Measurements from ENCODE around the gene PCBP3. TPM values are rescaled to one million over a fixed set of nuclear protein-coding genes. Genes with fewer than 3 reads are reported as not detected.

Gene PCBP3
- total and polyA plus RNA-seq, 2 of the 8 experiments (the other 6 are each of a cell fraction or from before 2014, with no cell fraction given): 3.5 to 6.3 TPM

- H3K18ac ChIP-seq (ENCODE audit: extremely low read depth, low read length): no peak overlapping the region
- H3K79me1 ChIP-seq (ENCODE audit: low read depth, low read length): no peaks in the 10 kb centered on the region
- H4K8ac ChIP-seq (ENCODE audit: extremely low read depth, insufficient read depth, low read length): no peak overlapping the region
- no peaks in the 10 kb centered on the region; a peak in 1 of 8 replicates for H3K36me3 ChIP-seq (ENCODE audit: control insufficient read depth in 2 of 4, insufficient read depth in 4 of 4, low read length in 3 of 4)
- H3K27ac ChIP-seq (ENCODE audit: low read depth, low read length): no peak overlapping the region
- H3K4me1 ChIP-seq (replicated peaks in 1 of 4; ENCODE audit: control insufficient read depth in 3 of 4, insufficient read depth in 4 of 4, low read length in 3 of 4): peaks cover 0 to 3% (median 3%) of the 10 kb centered on the region in 4 experiments; a peak in 4 of 7 replicates
- CTCF ChIA-PET (ENCODE audit: partially characterized antibody): no interaction called here
- no peak overlapping the region for H2BK15ac ChIP-seq (ENCODE audit: low read length)
- WGBS, 2 experiments (ENCODE audit: extremely low coverage in 1 of 2, insufficient coverage in 1 of 2, insufficient read length in 1 of 2, insufficient replicate concordance in 2 of 2, low coverage in 1 of 2, low lambda C conversion rate in 2 of 2, missing lambda C conversion rate in 1 of 2): 87 to 100% methylated on average over 2 to 7 of the region's 7 CpGs
- no peak overlapping the region for H2BK5ac ChIP-seq (ENCODE audit: low read depth, low read length)
- peak overlapping the region; percentile 59 for H4K91ac ChIP-seq (replicated peaks; ENCODE audit: insufficient read length, low read length)
- H2BK120ac ChIP-seq (replicated peaks; ENCODE audit: low read depth, low read length): peak overlapping the region; percentile 48
- DNase-seq (ENCODE audit: low read depth in 1 of 2, low spot score in 2 of 2) (no peak), FAIRE-seq (no peak)
- peak overlapping the region; percentile 17 for H3K23ac ChIP-seq (ENCODE audit: insufficient read length)
- H2BK20ac ChIP-seq (ENCODE audit: low read length): no peak overlapping the region
- peak overlapping the region; percentile 100 for H3K56ac ChIP-seq (replicated peaks; ENCODE audit: insufficient read length, low read depth, low read length)
- H3K4me3 ChIP-seq (ENCODE audit: extremely low read depth in 1 of 4, insufficient read depth in 2 of 4, low read depth in 3 of 4, low read length in 4 of 4): no peak overlapping the region
- no peaks in the 10 kb centered on the region for H3K79me2 ChIP-seq (ENCODE audit: control insufficient read depth in 1 of 2, insufficient read depth in 2 of 2, low read length in 2 of 2)
- H3K27me3 ChIP-seq (replicated peaks in 1 of 4; ENCODE audit: control insufficient read depth in 3 of 4, extremely low read depth in 1 of 4, insufficient read depth in 3 of 4, low read length in 3 of 4): peaks cover 0 to 3% (median 1%) of the 10 kb centered on the region in 4 experiments; a peak in 2 of 7 replicates
- peak overlapping the region; percentile 19; the same call in 1 of the 2 replicates for H2AK5ac ChIP-seq (ENCODE audit: low read depth, low read length)
- H3K4me2 ChIP-seq (ENCODE audit: insufficient read depth in 1 of 2, low read depth in 2 of 2, low read length in 2 of 2): no peak overlapping the region
- no peak overlapping the region for H3K14ac ChIP-seq (ENCODE audit: insufficient read length)
- H2AFZ ChIP-seq (ENCODE audit: low read length): no peak overlapping the region
- POLR2A ChIA-PET (ENCODE audit: partially characterized antibody): no interaction called here
- H2BK12ac ChIP-seq (ENCODE audit: low read depth, low read length): no peak overlapping the region
- peaks cover 3 to 9% of the 10 kb centered on the region in 2 experiments; a peak in 2 of 4 replicates for H3K9me3 ChIP-seq (ENCODE audit: insufficient read depth in 2 of 2, low read depth in 1 of 2, low read length in 1 of 2)
- no peak overlapping the region for H4K5ac ChIP-seq (ENCODE audit: insufficient read length, low read depth, low read length)
- no peak overlapping the region; a peak in 2 of 7 replicates for H3K9ac ChIP-seq (replicated peaks in 1 of 4; ENCODE audit: extremely low read depth in 1 of 4, low read depth in 3 of 4, low read length in 3 of 4)
- peak overlapping the region; percentile 13 for H3K4ac ChIP-seq (replicated peaks; ENCODE audit: insufficient read length, low read depth, low read length)
- H3K23me2 ChIP-seq (ENCODE audit: low read depth, low read length): peaks cover 19% of the 10 kb centered on the region
- peaks cover 0 to 16% of the 10 kb centered on the region in 2 experiments for H4K20me1 ChIP-seq (replicated peaks in 1 of 2; ENCODE audit: control insufficient read depth in 1 of 2, insufficient read depth in 2 of 2, low read length in 2 of 2)
- TF ChIP-seq ASH2L (IDR thresholded peaks at IDR 0.05; ENCODE audit: low read length) (no peak), TCF12 (IDR thresholded peaks at IDR 0.05; ENCODE audit: low read depth, low read length) (no peak), TAF1 (IDR thresholded peaks at IDR 0.05; ENCODE audit: low read depth, low read length) (no peak), ATF3 (IDR thresholded peaks at IDR 0.05; ENCODE audit: insufficient read depth, low read depth, low read length) (no peak), JUND (IDR thresholded peaks at IDR 0.05; ENCODE audit: low read length) (no peak), JUN (IDR thresholded peaks at IDR 0.05; ENCODE audit: low read depth, low read length) (no peak), RBBP5 (IDR thresholded peaks at IDR 0.05; ENCODE audit: borderline replicate concordance, low read depth, low read length) (no peak), CTCF (IDR thresholded peaks at IDR 0.05; ENCODE audit: control extremely low read depth in 1 of 3, insufficient read depth in 1 of 3, low read depth in 1 of 3, low read length in 3 of 3) (no peak), SP1 (IDR thresholded peaks at IDR 0.05; ENCODE audit: low read depth, low read length) (no peak)
Measured at GRCh38 chr21:45635271-45636151, 8.0 kb upstream of the PCBP3 start.
